ENCODE data around the gene TMEM140.

- TF ChIP-seq CTCF (IDR thresholded peaks at IDR 0.05): no peak
- TF ChIP-seq ZFX (IDR thresholded peaks at IDR 0.05; ENCODE audit: borderline replicate concordance): no peak
Observed at GRCh38 chr7:135192914-135193536, 45.2 kb downstream of the TMEM140 start.
